ENCODE measurements around the gene CERS6. TPM values are rescaled to one million over a fixed set of nuclear protein-coding genes. Genes with fewer than 3 reads are reported as not detected.

Gene CERS6
- polyA plus RNA-seq, 1 donor (not counting 4 experiments of a cell fraction or from before 2014, with no cell fraction given): 19.5 TPM

DNA sequence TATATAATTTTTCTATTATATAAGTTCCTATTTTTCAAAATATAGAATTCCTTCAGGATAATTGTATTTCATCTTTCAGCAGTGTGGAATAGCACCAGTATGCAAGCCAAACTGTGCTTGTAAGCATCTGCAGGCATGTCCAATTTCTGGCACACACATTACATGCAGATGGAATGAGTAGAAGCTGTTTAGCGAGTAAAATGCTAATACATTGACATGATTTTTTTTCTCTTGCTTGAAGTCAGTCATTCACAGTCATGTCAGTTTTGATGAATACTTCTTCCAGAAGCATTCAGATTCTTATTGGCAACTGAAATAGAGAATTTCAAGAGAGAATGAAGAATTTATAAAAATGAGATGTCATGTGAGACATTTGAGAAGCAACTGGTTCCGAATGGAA is 109.4 kb downstream of the CERS6 start:
- Histone ChIP-seq H3K9me1 (ENCODE audit: control insufficient read depth, extremely low read depth, insufficient read depth, low read length) (peaks cover 4% of the 10 kb centered on the region), H3K9me3 (ENCODE audit: control insufficient read depth, low read depth, low read length) (no peaks in the 10 kb centered on the region), H4K20me1 (ENCODE audit: control insufficient read depth, extremely low read depth, insufficient read depth, low read length) (no peaks in the 10 kb centered on the region), H3K4me2 (ENCODE audit: control insufficient read depth, extremely low read depth, insufficient read depth, low read depth, low read length) (peak overlapping the region; percentile 76), H3K79me2 (ENCODE audit: control insufficient read depth, insufficient read depth, low read length) (peaks cover 34% of the 10 kb centered on the region), H2AFZ (ENCODE audit: control insufficient read depth, low read length) (no peak overlapping the region), H3K36me3 (ENCODE audit: control insufficient read depth in 2 of 2, extremely low read depth in 1 of 2, insufficient read depth in 2 of 2, low read length in 2 of 2) (peaks cover 2 to 3% of the 10 kb centered on the region in 2 experiments), H3K4me3 (ENCODE audit: control insufficient read depth in 2 of 3, extremely low read depth in 1 of 3, insufficient read depth in 2 of 3, low read depth in 1 of 3, low read length in 3 of 3) (peak overlapping the region in 1 of 3 experiments; percentile 35), H3K27ac (ENCODE audit: control insufficient read depth, insufficient read depth, low read length) (peak overlapping the region; percentile 83), H3K27me3 (ENCODE audit: control insufficient read depth, extremely low read depth, insufficient read depth, low read length) (no peaks in the 10 kb centered on the region), H3K4me1 (ENCODE audit: control insufficient read depth, extremely low read depth, insufficient read depth, low read length) (peaks cover 39% of the 10 kb centered on the region), H3K9ac (ENCODE audit: control insufficient read depth, extremely low read depth, insufficient read depth, low read length) (peak overlapping the region; percentile 47)
- DNase-seq (ENCODE audit: low read depth, low spot score) (no peak), FAIRE-seq (peak; percentile 57)
- no peak for TF ChIP-seq EZH2 (IDR thresholded peaks at IDR 0.05; ENCODE audit: low read length)
- TF ChIP-seq, protein P1, sequence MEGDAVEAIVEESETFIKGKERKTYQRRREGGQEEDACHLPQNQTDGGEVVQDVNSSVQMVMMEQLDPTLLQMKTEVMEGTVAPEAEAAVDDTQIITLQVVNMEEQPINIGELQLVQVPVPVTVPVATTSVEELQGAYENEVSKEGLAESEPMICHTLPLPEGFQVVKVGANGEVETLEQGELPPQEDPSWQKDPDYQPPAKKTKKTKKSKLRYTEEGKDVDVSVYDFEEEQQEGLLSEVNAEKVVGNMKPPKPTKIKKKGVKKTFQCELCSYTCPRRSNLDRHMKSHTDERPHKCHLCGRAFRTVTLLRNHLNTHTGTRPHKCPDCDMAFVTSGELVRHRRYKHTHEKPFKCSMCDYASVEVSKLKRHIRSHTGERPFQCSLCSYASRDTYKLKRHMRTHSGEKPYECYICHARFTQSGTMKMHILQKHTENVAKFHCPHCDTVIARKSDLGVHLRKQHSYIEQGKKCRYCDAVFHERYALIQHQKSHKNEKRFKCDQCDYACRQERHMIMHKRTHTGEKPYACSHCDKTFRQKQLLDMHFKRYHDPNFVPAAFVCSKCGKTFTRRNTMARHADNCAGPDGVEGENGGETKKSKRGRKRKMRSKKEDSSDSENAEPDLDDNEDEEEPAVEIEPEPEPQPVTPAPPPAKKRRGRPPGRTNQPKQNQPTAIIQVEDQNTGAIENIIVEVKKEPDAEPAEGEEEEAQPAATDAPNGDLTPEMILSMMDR (optimal IDR thresholded peaks at IDR 0.05 in 1 of 3, IDR thresholded peaks at IDR 0.05 in 1 of 3, conservative IDR thresholded peaks at IDR 0.05 in 1 of 3; ENCODE audit: extremely low read depth in 1 of 3, insufficient read depth in 2 of 3, low read length in 3 of 3): no peak
- dilution Hi-C loops (cut with MboI; ENCODE audit: extremely low pct_ligation_motif_present, low sequenced_read_pairs): no loop called here

DNA sequence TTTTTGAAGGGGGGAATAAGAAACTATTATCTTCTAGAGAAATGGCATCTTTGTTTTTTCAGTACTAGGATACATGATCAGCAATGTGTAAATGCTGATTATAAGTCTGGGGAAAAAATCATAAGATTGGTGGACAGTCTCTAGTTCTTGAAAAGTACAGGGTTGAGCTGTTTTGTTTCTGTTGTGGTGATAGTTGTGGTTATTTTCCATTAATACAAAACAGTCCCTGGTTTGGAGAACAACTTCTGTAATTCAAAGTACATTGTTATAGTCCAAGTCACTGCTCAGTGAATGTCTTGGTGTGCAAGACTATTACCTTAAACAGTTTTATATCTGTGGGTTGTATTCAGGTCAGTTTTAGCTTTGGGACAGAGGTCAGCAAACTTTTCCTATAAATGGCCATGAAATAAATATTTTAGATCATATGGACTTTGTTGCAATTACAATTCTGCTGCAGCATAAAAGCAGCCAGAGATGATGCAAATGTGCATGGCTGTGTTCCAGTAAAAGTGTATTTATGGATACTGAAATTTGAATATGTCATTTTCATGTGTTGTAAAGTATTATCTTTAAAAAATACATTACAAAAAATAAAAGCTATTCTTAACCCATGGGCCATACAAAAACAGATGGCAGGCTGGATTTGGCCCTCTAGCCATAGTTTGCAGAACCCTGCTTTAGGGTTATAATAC is 111.0 kb downstream of the CERS6 start:
- TF ChIP-seq, protein P1 (optimal IDR thresholded peaks at IDR 0.05 in 1 of 3, IDR thresholded peaks at IDR 0.05 in 1 of 3, conservative IDR thresholded peaks at IDR 0.05 in 1 of 3; ENCODE audit: extremely low read depth in 1 of 3, insufficient read depth in 2 of 3, low read length in 3 of 3): no peak
- TF ChIP-seq EZH2 (IDR thresholded peaks at IDR 0.05; ENCODE audit: low read length): no peak
- no peak overlapping the region for H3K27ac ChIP-seq (ENCODE audit: control insufficient read depth, insufficient read depth, low read length)
- no peaks in the 10 kb centered on the region for H3K9me3 ChIP-seq (ENCODE audit: control insufficient read depth, low read depth, low read length)
- DNase-seq (ENCODE audit: low read depth, low spot score) (no peak), FAIRE-seq (peak; percentile 39)
- H2AFZ ChIP-seq (ENCODE audit: control insufficient read depth, low read length): no peak overlapping the region
- H3K79me2 ChIP-seq (ENCODE audit: control insufficient read depth, insufficient read depth, low read length): peaks cover 38% of the 10 kb centered on the region
- H3K36me3 ChIP-seq (ENCODE audit: control insufficient read depth in 2 of 2, extremely low read depth in 1 of 2, insufficient read depth in 2 of 2, low read length in 2 of 2): peaks cover 0 to 3% of the 10 kb centered on the region in 2 experiments
- dilution Hi-C loops (cut with MboI; ENCODE audit: extremely low pct_ligation_motif_present, low sequenced_read_pairs): no loop called here
- H4K20me1 ChIP-seq (ENCODE audit: control insufficient read depth, extremely low read depth, insufficient read depth, low read length): no peaks in the 10 kb centered on the region
- H3K4me1 ChIP-seq (ENCODE audit: control insufficient read depth, extremely low read depth, insufficient read depth, low read length): peaks cover 50% of the 10 kb centered on the region
- H3K9ac ChIP-seq (ENCODE audit: control insufficient read depth, extremely low read depth, insufficient read depth, low read length): no peak overlapping the region
- H3K9me1 ChIP-seq (ENCODE audit: control insufficient read depth, extremely low read depth, insufficient read depth, low read length): peaks cover 4% of the 10 kb centered on the region
- no peak overlapping the region for H3K4me2 ChIP-seq (ENCODE audit: control insufficient read depth, extremely low read depth, insufficient read depth, low read depth, low read length)
- no peak overlapping the region for H3K4me3 ChIP-seq (ENCODE audit: control insufficient read depth in 2 of 3, extremely low read depth in 1 of 3, insufficient read depth in 2 of 3, low read depth in 1 of 3, low read length in 3 of 3)
- no peaks in the 10 kb centered on the region for H3K27me3 ChIP-seq (ENCODE audit: control insufficient read depth, extremely low read depth, insufficient read depth, low read length)
